Stimulated activated naive CD8-positive, alpha-beta T cell treated with anti-CD3 and anti-CD28 coated beads, Interleukin-15, Interleukin-2, amounts not matched to agents 100 ng/mL and 50 ng/mL, for 24 hours (primary cell): ENCODE data around the gene SLC17A1.

Experiments
- H3K27ac Mint-ChIP-seq: one replicate; pipeline ENCODE4 v1.8.0; 2021; ENCODE audit warnings: mild to moderate bottlenecking, mixed read lengths
- H3K27me3 Mint-ChIP-seq: one replicate; pipeline ENCODE4 v1.8.0; 2021; ENCODE audit warnings: mixed read lengths
- H3K36me3 Mint-ChIP-seq: one replicate; pipeline ENCODE4 v1.8.0; 2021; ENCODE audit warnings: low read depth, mixed read lengths
- H3K4me1 Mint-ChIP-seq: one replicate; pipeline ENCODE4 v1.8.0; 2021; ENCODE audit warnings: low read depth, mixed read lengths
- H3K4me3 Mint-ChIP-seq: one replicate; pipeline ENCODE4 v1.8.0; 2021; ENCODE audit warnings: mild to moderate bottlenecking, mixed read lengths
- H3K9me3 Mint-ChIP-seq: one replicate; pipeline ENCODE4 v1.8.0; 2021; ENCODE audit warnings: mixed read lengths

SLC17A1 gene

DNA sequence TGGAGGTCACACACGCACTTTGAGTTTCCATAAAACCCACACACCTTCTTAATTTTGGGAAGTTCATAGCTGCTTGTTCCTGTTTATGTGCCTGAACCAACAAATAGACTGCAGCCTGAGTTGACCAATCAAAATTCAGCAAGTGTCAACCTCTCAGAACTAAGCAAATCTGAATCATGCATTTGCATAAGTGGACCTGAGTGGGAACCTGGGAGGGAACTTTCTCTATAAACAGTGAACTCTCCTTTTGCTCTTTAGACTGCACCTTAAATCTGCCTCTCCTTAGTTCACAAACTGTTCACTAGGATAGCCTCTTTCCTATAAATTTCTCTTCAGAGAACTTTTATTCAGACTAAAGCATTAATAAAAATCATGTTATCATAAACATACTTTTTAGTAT lies 37.9 kb downstream of the SLC17A1 start:
- Mint-ChIP-seq H3K36me3 (no peaks in the 10 kb centered on the region), H3K27me3 (peaks cover 8% of the 10 kb centered on the region)

DNA sequence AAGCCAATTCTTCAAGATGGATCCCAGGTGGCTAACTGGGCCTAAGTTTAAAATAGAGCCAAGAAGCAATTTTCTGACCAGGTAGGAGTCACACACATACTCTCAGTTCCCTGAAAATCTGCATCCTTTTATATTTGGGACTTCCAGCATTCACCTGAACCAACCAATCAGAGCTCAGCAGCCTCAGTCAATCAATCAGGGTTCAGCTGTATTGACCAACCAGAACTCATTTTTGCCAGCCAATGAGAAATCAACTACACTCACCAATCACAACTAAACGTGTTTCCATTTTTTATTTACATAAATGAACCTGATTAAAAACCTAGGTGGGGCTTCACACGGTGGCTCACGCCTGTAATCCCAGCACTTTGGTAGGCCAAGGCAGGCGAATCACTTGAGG lies 39.8 kb downstream of the SLC17A1 start:
- H3K27ac Mint-ChIP-seq = no peak overlapping the region
- H3K9me3 Mint-ChIP-seq = no peaks in the 10 kb centered on the region
- H3K36me3 Mint-ChIP-seq = no peaks in the 10 kb centered on the region
- no peaks in the 10 kb centered on the region for H3K4me1 Mint-ChIP-seq
- H3K4me3 Mint-ChIP-seq = no peak overlapping the region
- H3K27me3 Mint-ChIP-seq = no peaks in the 10 kb centered on the region

More for the DNA sequence above, 37.9 kb downstream of the SLC17A1 start:
- no peak overlapping the region for H3K27ac Mint-ChIP-seq
- H3K4me1 Mint-ChIP-seq = no peaks in the 10 kb centered on the region
- no peaks in the 10 kb centered on the region for H3K9me3 Mint-ChIP-seq
- no peak overlapping the region for H3K4me3 Mint-ChIP-seq

DNA sequence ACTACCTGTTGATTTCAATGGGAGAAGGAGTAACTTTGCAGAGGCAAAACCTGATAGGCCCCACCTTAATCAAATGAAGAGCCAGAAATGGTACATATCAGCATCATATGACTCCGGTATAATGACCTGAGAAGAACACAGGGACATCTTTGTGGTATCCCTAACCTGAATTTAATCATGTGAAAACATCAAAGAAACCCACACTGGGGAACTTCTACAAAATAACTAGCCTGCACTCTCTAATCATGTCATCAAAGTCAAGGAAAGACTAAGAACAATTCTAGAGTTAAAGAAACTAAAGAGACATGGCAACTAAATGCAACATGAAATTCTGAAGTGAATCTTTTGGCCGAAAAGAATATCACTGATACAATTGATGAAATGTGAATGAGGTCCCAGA lies 42.4 kb downstream of the SLC17A1 start:
- no peak overlapping the region for H3K27ac Mint-ChIP-seq
- H3K36me3 Mint-ChIP-seq = no peaks in the 10 kb centered on the region
- no peaks in the 10 kb centered on the region for H3K9me3 Mint-ChIP-seq
- no peaks in the 10 kb centered on the region for H3K27me3 Mint-ChIP-seq
- H3K4me1 Mint-ChIP-seq = no peaks in the 10 kb centered on the region
- no peak overlapping the region for H3K4me3 Mint-ChIP-seq

DNA sequence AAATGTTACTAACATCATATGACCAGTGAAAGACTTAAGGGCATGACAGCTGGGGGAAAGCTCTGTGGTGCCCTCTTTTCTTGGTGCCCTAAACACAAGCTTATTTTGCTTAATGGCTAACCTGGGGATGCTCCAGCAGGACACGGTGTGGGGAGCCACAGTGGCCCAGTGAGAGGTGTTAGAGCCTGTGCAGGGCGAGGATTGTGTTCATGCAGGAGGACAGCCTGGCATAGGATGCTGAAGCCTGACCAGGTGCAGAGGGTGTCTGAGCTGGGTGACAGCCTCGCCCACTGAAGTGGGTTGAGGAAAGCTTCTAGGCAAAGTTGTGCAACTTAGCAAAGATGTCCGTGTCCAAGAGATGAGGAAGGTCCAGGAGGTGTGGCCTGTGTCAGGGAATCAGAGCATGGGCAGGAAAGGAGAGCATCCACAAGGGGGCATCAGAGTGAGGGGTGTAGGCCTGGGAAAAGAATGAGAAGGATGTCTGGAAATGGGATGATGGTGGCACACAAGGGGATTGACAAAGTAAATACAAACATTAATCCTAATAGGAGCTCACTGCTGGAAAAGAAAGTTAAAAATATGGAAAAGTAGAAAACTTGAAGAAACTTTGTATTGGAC lies 43.4 kb downstream of the SLC17A1 start:
- Mint-ChIP-seq H3K27me3 (no peaks in the 10 kb centered on the region), H3K4me1 (no peaks in the 10 kb centered on the region), H3K9me3 (no peaks in the 10 kb centered on the region), H3K4me3 (no peak overlapping the region), H3K36me3 (no peaks in the 10 kb centered on the region), H3K27ac (no peak overlapping the region)

DNA sequence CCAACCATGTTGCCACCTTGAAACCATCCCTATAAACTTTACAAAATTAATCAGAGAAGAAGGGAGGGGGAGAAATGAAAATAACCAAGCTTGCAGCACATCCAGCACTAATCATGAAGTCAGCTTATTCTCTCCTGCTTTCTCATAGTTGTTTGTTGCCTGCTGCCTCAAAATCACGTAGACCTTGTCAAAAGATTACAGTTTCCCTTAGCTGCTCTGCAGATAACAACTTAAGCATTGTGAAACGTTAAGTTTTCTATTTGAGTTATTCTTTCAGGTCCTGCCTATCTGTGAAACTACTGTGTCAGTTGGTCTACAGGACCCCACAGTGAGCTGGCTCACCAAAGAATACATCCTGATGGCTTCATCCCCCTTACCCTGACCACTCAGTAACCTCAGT lies 44.4 kb downstream of the SLC17A1 start:
- no peaks in the 10 kb centered on the region for H3K9me3 Mint-ChIP-seq
- no peaks in the 10 kb centered on the region for H3K36me3 Mint-ChIP-seq
- H3K4me3 Mint-ChIP-seq = no peak overlapping the region

DNA sequence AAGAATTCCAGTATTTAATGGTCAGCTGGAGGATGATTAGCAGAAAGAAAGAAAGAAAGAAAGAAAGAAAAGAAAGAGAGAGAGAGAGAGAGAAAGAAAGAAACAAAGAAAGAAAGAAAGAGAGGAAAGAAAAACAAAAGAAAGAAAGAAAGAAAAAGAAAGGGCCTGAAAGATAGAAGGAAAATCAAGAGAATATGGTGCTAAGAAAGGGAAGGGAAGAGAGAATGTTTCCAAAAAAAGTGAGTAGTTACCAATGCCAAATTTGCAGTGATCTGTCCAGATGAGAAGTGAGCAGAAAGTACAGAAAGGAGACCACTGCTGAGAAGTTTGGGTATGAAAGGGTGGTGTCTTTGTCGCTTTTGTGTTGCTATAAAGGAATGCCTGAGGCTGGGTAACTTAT lies 50.7 kb downstream of the SLC17A1 start:
- Mint-ChIP-seq H3K9me3 (no peaks in the 10 kb centered on the region), H3K4me3 (no peak overlapping the region), H3K36me3 (no peaks in the 10 kb centered on the region), H3K27ac (no peak overlapping the region), H3K27me3 (peaks cover 13% of the 10 kb centered on the region), H3K4me1 (peaks cover 8% of the 10 kb centered on the region)

More for the DNA sequence above, 44.4 kb downstream of the SLC17A1 start:
- Mint-ChIP-seq H3K27me3 (no peaks in the 10 kb centered on the region), H3K4me1 (no peaks in the 10 kb centered on the region), H3K27ac (no peak overlapping the region)

DNA sequence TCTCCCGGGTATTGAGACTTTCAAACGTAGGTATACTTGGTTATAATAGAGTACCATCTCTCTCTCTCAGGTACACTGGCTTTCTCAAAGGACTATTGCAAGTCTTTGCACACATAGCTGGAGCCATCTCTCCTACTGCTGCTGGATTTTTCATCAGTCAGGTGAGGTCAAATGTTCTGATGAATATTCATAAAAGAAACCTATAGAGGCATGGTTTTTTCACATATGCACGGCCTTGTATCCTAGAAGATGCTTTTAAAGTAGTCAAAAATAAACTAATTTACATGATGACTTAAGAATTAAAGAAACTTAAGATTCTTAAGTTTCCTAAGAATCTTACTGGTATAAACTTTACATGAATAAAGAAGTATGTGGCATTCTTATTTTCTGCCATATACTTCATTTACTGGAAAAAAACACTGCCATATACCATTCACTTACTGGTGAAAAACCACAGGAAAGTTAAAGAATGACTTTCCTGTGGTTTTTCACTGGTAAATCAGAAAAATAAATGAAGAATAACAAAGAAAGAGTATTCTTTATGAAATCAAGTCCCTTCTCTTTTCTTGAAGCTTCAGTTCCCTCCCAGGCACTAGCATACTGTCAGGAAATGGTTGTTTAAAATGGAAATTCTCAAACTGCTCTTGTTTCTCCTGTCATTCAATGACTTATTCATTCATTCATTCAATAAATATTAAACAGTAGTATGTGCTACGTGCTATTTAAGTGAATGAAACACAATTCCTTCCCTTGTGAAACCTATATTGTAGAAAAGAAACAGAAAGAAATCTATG lies 53.8 kb downstream of the SLC17A1 start:
- Mint-ChIP-seq H3K27me3 (peaks cover 13% of the 10 kb centered on the region), H3K36me3 (no peaks in the 10 kb centered on the region), H3K27ac (no peak overlapping the region), H3K9me3 (no peaks in the 10 kb centered on the region), H3K4me3 (no peak overlapping the region), H3K4me1 (peaks cover 8% of the 10 kb centered on the region)

DNA sequence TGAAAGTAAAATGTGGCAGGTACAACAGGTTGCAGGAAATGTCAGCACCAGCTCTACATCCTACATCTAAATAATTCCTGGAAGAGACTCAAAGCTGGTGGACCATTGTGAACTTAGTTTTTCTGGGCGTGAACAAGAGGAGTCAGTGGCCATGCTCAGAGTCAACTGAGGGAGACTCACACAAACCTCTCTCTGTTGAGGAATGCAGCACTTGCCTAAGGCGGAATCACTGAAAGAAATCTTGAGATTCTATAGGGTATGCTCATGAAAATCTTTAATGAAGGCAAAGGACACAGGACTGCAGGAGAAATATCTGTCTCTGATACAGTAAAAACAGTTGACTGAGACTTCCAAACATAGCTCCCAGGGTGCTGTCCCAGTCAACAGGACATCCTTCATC lies 54.8 kb downstream of the SLC17A1 start:
- H3K4me3 Mint-ChIP-seq = no peak overlapping the region
- H3K4me1 Mint-ChIP-seq = peaks cover 8% of the 10 kb centered on the region
- no peaks in the 10 kb centered on the region for H3K9me3 Mint-ChIP-seq
- no peak overlapping the region for H3K27ac Mint-ChIP-seq
- H3K27me3 Mint-ChIP-seq = peaks cover 13% of the 10 kb centered on the region
- H3K36me3 Mint-ChIP-seq = no peaks in the 10 kb centered on the region

DNA sequence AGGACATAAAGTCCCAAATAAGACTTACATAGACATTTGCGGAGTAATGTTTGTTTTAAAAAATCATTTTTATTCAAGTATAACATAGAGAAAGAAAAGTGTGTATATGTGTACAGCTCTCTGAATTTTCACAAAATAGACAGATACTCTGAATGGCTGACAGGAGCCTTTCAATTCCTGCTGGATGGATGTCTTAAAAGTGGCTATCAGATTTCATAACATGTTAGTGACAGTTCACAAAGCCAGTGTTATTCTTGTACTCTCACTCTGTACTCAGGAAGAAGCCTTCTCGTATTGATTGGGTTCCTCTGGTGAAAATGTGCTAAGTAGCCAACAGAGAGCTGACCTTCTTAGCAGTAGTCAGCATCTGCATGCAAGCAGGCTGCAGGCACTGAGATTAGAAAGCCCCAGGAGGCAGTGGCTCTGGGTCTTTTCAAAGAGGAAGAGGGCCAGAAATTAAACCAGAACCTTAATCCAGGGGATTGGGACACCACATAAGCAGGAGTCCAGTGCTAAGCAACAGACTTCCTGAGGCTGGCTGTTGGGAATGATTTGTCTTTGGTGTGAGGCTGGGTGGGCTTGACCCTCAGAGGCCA lies 57.6 kb downstream of the SLC17A1 start:
- Mint-ChIP-seq H3K27me3 (peaks cover 19% of the 10 kb centered on the region), H3K36me3 (no peaks in the 10 kb centered on the region), H3K27ac (no peak overlapping the region), H3K4me3 (no peak overlapping the region), H3K9me3 (no peaks in the 10 kb centered on the region), H3K4me1 (peaks cover 8% of the 10 kb centered on the region)

DNA sequence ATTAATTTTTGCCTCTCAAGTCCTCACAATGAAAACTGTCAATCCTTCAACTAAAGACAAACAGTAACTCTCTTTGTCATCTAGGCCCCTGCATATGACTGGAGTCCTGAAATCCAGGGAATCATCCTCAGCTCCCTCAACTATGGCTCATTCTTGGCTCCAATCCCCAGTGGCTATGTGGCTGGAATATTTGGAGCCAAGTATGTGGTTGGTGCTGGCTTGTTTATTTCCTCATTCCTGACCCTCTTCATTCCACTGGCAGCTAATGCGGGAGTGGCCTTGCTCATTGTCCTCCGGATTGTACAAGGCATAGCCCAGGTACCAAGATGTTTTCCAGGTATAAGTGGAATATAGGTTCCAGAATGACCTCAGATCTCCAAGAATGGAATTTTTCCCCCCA lies 61.9 kb downstream of the SLC17A1 start:
- no peak overlapping the region for H3K27ac Mint-ChIP-seq
- H3K27me3 Mint-ChIP-seq = peaks cover 24% of the 10 kb centered on the region
- H3K36me3 Mint-ChIP-seq = no peaks in the 10 kb centered on the region
- H3K4me1 Mint-ChIP-seq = no peaks in the 10 kb centered on the region
- no peaks in the 10 kb centered on the region for H3K9me3 Mint-ChIP-seq
- H3K4me3 Mint-ChIP-seq = no peak overlapping the region

DNA sequence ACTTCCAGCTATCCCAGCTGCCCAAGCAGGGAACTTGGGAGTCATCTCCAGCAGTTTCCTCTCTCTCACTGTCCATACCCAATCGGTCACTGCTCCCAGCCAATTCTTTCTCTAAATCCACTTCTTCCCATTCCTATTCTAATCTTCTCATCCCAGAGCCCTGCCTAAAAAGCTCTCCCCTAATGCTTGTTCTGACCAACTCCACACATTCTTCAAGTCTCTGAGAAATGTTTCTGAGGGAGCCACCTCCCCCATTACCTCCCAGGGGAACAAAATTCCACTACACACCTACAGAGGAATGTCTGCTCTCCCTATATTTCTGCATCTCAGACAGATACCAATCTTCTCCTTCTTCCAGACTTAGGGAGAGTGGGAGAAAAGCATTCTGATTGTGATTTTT lies 63.3 kb downstream of the SLC17A1 start:
- H3K9me3 Mint-ChIP-seq = no peaks in the 10 kb centered on the region
- H3K36me3 Mint-ChIP-seq = no peaks in the 10 kb centered on the region
- H3K27me3 Mint-ChIP-seq = peaks cover 31% of the 10 kb centered on the region
- H3K4me3 Mint-ChIP-seq = no peak overlapping the region
- H3K4me1 Mint-ChIP-seq = no peaks in the 10 kb centered on the region
- H3K27ac Mint-ChIP-seq = no peak overlapping the region

DNA sequence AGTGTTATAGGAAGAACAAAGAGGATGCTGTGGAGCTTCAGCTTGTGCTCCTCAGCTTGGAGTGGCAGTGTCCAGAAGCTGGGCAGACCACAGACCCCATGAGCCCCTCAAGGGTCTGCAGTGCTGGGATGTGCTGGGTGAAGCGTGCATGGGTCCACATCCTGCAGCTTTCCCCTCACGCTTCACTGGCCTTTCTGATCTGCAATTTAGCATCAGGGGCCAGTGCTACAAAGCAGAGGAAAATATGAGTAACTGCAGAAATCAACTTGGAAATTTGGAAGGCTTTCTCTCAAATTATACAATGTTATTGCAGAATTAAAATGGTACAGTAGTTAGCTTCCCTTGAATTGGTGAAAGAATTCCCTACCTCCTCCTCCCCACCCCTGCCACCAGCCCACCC lies 67.2 kb downstream of the SLC17A1 start:
- Mint-ChIP-seq H3K36me3 (no peaks in the 10 kb centered on the region), H3K4me3 (no peak overlapping the region), H3K27ac (no peak overlapping the region), H3K9me3 (no peaks in the 10 kb centered on the region), H3K4me1 (no peaks in the 10 kb centered on the region), H3K27me3 (peaks cover 27% of the 10 kb centered on the region)

DNA sequence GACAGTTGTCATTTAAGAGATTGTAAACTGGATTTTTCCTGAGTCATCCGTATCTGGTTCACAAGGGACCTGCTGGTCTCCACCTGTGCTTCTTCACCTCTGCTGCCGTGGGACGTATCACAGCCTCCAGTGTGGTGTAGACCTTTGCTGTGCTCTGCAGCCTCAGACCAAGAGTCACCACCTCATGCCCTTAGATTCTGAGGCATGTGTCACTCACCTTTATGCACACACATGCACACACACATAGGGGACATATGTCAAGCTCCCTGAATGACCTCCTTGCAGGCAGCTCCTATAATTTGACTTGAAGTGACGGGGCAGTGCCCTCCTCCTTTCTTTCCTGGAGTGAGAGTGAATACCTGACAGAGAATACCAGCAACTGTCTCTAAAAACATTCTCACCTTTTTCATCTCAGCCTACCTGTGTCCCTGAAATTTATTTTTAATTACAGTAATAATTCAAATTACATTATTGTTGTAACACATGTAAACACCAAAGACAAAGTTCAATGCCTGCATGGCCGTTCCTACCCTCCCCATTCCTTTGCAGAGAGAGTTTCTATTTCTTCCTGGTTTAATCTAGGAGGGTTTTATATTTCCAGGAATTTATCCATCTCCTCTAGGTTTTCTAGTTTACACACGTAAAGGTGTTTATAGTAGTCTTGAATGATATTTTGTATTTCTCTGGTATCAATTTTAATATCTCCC lies 73.8 kb downstream of the SLC17A1 start:
- H3K4me3 Mint-ChIP-seq = no peak overlapping the region
- H3K4me1 Mint-ChIP-seq = no peaks in the 10 kb centered on the region
- no peak overlapping the region for H3K27ac Mint-ChIP-seq
- no peaks in the 10 kb centered on the region for H3K9me3 Mint-ChIP-seq
- H3K36me3 Mint-ChIP-seq = no peaks in the 10 kb centered on the region
- H3K27me3 Mint-ChIP-seq = peaks cover 5% of the 10 kb centered on the region

DNA sequence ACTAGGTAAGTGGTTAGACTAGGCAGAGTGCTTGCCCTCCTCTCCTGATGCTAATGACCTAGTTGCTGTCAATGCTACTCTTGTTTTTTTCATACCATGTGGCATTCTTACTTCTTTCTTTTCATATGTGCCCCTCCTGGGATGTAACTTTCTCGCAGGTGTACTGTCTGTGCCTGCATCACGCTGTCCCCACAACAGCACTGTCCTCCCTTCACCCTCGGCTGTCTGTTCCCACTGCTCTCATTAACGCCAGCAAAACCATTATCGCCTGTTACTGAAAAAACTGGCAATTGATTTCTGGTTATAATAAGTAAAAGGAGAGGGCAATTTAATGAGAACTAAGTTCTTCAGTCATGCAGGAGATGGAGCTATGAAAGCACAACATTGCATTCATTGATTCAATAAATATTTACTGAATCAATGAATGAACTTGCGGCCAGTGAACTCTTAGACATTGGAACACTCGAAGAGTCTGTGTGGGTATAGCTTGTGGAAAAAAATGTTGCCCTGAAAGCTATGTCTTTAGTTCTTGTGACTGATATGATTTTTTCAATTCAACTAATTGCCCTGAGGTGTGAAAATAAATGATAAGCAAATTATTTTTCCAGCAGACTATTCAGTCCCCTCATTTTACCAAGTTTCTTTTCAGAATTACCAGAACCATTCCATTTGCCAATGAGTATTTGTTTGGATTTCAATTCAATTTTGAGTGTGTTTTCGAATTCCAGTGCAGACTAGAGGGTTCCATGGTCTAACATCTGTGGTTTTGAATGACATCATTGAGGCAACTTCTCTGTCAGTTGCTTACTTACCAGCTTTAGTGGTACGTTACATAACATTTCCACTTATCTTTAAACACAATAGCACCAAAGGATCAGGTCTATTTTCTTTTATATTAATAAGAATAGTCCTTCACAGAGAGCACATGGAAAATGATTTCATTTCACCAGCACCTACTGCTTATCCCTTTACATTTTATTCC lies 75.2 kb downstream of the SLC17A1 start:
- H3K27ac Mint-ChIP-seq = no peak overlapping the region

More for the DNA sequence above, 75.2 kb downstream of the SLC17A1 start:
- Mint-ChIP-seq H3K36me3 (no peaks in the 10 kb centered on the region), H3K9me3 (no peaks in the 10 kb centered on the region), H3K27me3 (peaks cover 5% of the 10 kb centered on the region), H3K4me3 (no peak overlapping the region), H3K4me1 (no peaks in the 10 kb centered on the region)
